ENCODE results near the gene KIF26B.
"Not testable (repeated sequence)": the region's sequence is repeated elsewhere in the genome, so short reads cannot be mapped to it uniquely, and the experiment has no call there.

KIF26B gene

GRCh38 chr1:245690946-245691541 is 536.3 kb downstream of the KIF26B start:
- DNase-seq: no peak

- DNase-seq: no peak
These were observed 537.1 kb downstream of the KIF26B start for GRCh38 chr1:245691897-245692296.

- no peak for DNase-seq
These were observed 537.5 kb downstream of the KIF26B start for GRCh38 chr1:245692318-245692717.

- no peak for DNase-seq
These were observed 538.5 kb downstream of the KIF26B start for GRCh38 chr1:245693116-245693793.

- no peak for DNase-seq
These were observed 539.4 kb downstream of the KIF26B start for GRCh38 chr1:245693941-245694752.

- DNase-seq: no peak
These were observed 540.0 kb downstream of the KIF26B start for GRCh38 chr1:245694753-245695195.

GRCh38 chr1:245695211-245695610 is 540.4 kb downstream of the KIF26B start:
- no peak for DNase-seq

GRCh38 chr1:245695701-245696100 is 540.9 kb downstream of the KIF26B start:
- not testable (repeated sequence) for DNase-seq

- no peak for DNase-seq
These were observed 543.3 kb downstream of the KIF26B start for GRCh38 chr1:245698116-245698515.

GRCh38 chr1:245698860-245699259 is 544.1 kb downstream of the KIF26B start:
- no peak for DNase-seq

- no peak for DNase-seq
These were observed 545.8 kb downstream of the KIF26B start for GRCh38 chr1:245700631-245701030.

GRCh38 chr1:245701631-245702030 is 546.8 kb downstream of the KIF26B start:
- DNase-seq: no peak

- no peak for DNase-seq
These were observed 547.6 kb downstream of the KIF26B start for GRCh38 chr1:245702346-245702745.

- no peak for DNase-seq
These were observed 549.6 kb downstream of the KIF26B start for GRCh38 chr1:245704341-245704740.

GRCh38 chr1:245704765-245705164 is 550.0 kb downstream of the KIF26B start:
- no peak for DNase-seq

GRCh38 chr1:245707941-245708340 is 553.2 kb downstream of the KIF26B start:
- no peak for DNase-seq

GRCh38 chr1:245710961-245711903 is 556.4 kb downstream of the KIF26B start:
- no peak for DNase-seq

- not testable (repeated sequence) for DNase-seq
These were observed 559.2 kb downstream of the KIF26B start for GRCh38 chr1:245714027-245714426.

GRCh38 chr1:245715291-245715701 is 560.5 kb downstream of the KIF26B start:
- DNase-seq: no peak

- no peak for DNase-seq
These were observed 561.2 kb downstream of the KIF26B start for GRCh38 chr1:245715970-245716369.

- no peak for DNase-seq
These were observed 561.8 kb downstream of the KIF26B start for GRCh38 chr1:245716561-245716960.

- DNase-seq: no peak
These were observed 562.8 kb downstream of the KIF26B start for GRCh38 chr1:245717611-245718010.

- DNase-seq: no peak
These were observed 563.3 kb downstream of the KIF26B start for GRCh38 chr1:245718123-245718522.

Measured in activated CD4-positive, alpha-beta T cell treated with anti-CD3 and anti-CD28 coated beads, Interleukin-2, amount 50 U/mL, for 4 hours (primary cell).